Endothelial cell (in vitro differentiated cells): ENCODE measurements around the gene RAB17. TPM values are rescaled to one million over a fixed set of nuclear protein-coding genes. Genes with fewer than 3 reads are reported as not detected.

ENCODE experiments used
- DNase-seq: peaks from one replicate; pipeline ENCODE4 v3.0.0; 2021; ENCODE audit warnings: low spot score
- H3K27ac Mint-ChIP-seq: one replicate; pipeline ENCODE4 v1.8.0; 2021; ENCODE audit warnings: mixed read lengths, inconsistent platforms; ENCODE audit not compliant: unreplicated experiment
- H3K27me3 Mint-ChIP-seq: one replicate; pipeline ENCODE4 v1.8.0; 2021; ENCODE audit warnings: mild to moderate bottlenecking, moderate library complexity, mixed read lengths, inconsistent platforms; ENCODE audit not compliant: unreplicated experiment
- H3K36me3 Mint-ChIP-seq: one replicate; pipeline ENCODE4 v1.8.0; 2021; ENCODE audit warnings: mild to moderate bottlenecking, low read depth, mixed read lengths, inconsistent platforms; ENCODE audit not compliant: unreplicated experiment
- H3K4me1 Mint-ChIP-seq: one replicate; pipeline ENCODE4 v1.8.0; 2021; ENCODE audit warnings: mild to moderate bottlenecking, mixed read lengths, inconsistent platforms; ENCODE audit not compliant: unreplicated experiment
- H3K4me3 Mint-ChIP-seq: one replicate; pipeline ENCODE4 v1.8.0; 2021; ENCODE audit warnings: mild to moderate bottlenecking, mixed read lengths, inconsistent platforms; ENCODE audit not compliant: unreplicated experiment
- H3K9me3 Mint-ChIP-seq: one replicate; pipeline ENCODE4 v1.8.0; 2021; ENCODE audit warnings: mixed read lengths, inconsistent platforms; ENCODE audit not compliant: unreplicated experiment
- total RNA-seq: library from RNA; stranded (reverse); fragmentation: NEBNext Ultra II Directional; extraction: Animal tissue kit (Norgen Biotek cat#: 25700); gene quantifications from one replicate; pipeline ENCODE4 v1.2.1, GENCODE V29; 2021; ENCODE audit not compliant: unreplicated experiment
- TF ChIP-seq, protein P1 (sequence below): fragments of 200-600 bp; sonication (generic); IDR thresholded peaks from one replicate; pipeline ENCODE4 v1.5.0; 2021; ENCODE audit warnings: antibody characterized with exemption; ENCODE audit not compliant: unreplicated experiment

The RAB17 gene
- total RNA-seq, 1 donor from 2014 or later = 1.5 TPM

DNA sequence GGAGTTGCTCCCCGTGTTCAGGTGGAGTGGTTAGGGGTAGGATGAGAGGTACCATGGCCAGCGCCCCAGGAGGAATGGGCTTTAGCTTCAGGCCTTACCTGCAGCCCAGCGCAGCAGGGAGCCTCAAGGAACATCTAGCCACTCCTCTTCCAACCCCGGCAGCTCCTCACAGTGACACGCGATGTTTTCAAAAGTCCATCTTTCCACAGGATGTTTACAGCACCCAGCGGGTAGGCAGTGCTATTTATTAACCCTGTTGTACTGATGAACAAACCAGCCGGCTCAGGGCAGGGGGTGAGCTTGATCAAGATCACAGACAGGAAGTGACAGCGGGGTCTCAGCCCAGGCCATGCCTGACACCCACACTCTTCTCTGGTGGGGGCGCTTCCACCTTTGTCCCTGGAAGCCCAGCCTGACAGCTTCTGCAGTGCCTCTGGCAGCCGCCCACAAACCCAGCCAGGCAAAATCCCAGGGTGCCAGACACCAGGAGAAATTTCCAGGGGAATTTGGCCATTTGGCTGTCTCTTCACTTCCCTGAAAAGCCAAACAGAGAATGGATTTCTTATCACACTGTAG lies 42.6 kb downstream of the RAB17 start:
- Mint-ChIP-seq H3K9me3 (no peaks in the 10 kb centered on the region), H3K27me3 (peaks cover 2% of the 10 kb centered on the region), H3K4me3 (no peak overlapping the region), H3K36me3 (no peaks in the 10 kb centered on the region), H3K4me1 (peaks cover 3% of the 10 kb centered on the region), H3K27ac (no peak overlapping the region)
- TF ChIP-seq, protein P1, sequence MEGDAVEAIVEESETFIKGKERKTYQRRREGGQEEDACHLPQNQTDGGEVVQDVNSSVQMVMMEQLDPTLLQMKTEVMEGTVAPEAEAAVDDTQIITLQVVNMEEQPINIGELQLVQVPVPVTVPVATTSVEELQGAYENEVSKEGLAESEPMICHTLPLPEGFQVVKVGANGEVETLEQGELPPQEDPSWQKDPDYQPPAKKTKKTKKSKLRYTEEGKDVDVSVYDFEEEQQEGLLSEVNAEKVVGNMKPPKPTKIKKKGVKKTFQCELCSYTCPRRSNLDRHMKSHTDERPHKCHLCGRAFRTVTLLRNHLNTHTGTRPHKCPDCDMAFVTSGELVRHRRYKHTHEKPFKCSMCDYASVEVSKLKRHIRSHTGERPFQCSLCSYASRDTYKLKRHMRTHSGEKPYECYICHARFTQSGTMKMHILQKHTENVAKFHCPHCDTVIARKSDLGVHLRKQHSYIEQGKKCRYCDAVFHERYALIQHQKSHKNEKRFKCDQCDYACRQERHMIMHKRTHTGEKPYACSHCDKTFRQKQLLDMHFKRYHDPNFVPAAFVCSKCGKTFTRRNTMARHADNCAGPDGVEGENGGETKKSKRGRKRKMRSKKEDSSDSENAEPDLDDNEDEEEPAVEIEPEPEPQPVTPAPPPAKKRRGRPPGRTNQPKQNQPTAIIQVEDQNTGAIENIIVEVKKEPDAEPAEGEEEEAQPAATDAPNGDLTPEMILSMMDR = no peak
- no peak for DNase-seq

DNA sequence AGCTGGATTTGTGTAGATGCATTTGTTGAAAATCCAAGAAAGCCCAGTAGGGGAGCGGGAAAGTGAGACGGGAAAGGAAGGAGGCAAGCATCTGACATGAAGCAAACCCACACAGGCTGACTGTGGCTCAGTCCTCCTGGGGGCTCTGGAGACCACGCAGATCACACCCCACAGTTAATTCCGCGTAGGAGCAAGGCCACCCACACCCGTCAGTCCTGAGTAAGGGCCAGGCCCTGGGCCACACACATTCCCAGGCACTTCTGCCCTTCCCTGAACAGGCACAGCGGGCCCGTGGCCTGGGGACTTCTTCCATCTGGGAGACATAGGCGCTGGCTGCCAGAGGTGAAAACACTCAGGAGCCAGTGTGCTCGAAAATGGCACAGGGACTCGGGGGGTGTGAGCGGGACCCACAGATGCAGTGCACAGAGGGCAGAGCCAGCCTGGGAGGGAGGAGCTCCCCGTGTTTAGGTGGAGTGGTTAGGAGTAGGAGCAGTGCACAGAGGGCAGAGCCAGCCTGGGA lies 43.6 kb downstream of the RAB17 start:
- Mint-ChIP-seq H3K36me3 (no peaks in the 10 kb centered on the region), H3K4me1 (peaks cover 3% of the 10 kb centered on the region), H3K9me3 (no peaks in the 10 kb centered on the region), H3K27ac (peak overlapping the region; percentile 53), H3K27me3 (peaks cover 2% of the 10 kb centered on the region), H3K4me3 (no peak overlapping the region)
- TF ChIP-seq, protein P1 = no peak
- DNase-seq = no peak

DNA sequence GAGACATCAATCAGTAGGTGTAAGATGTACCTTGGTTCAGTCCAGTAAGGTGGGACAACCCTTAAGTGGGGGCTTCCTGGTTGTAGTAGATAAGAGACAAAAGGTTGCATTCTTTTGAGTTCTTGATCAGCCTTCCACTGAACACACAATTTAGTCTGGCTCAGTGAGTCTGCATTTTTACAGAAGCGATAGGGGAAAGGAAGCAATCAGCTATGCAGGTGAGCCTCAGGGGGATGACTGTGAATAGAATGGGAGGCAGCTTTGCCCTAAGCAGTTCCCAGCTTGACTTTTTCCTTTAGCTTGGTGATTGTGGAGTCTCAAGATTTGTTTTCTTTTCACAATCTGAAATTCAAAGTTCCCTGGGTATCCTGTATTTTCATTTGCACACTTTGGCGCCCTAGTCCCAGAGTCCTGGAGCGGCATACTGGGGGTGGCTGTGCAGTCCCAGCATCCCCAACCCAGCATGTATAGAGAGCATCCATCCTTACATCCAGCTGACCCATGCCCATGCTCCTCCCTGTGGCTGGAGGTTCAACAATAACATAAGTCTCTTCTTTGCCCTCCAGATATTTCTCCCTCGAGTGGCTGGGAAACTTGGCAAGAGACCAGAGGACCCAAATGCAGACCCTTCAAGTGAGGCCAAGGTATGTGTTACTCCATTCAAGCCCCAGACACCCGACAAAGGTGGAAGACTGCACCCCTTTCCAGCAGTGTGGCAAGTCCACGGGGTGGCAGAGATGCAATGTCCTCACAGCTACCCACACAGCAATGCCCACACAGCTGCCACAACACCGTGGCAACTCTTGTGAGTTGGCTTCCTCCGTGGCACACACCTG lies 44.3 kb downstream of the RAB17 start:
- TF ChIP-seq, protein P1 = no peak
- no peak for DNase-seq
- Mint-ChIP-seq H3K9me3 (no peaks in the 10 kb centered on the region), H3K27ac (no peak overlapping the region), H3K4me1 (peaks cover 3% of the 10 kb centered on the region), H3K27me3 (peaks cover 5% of the 10 kb centered on the region), H3K4me3 (no peak overlapping the region), H3K36me3 (no peaks in the 10 kb centered on the region)

DNA sequence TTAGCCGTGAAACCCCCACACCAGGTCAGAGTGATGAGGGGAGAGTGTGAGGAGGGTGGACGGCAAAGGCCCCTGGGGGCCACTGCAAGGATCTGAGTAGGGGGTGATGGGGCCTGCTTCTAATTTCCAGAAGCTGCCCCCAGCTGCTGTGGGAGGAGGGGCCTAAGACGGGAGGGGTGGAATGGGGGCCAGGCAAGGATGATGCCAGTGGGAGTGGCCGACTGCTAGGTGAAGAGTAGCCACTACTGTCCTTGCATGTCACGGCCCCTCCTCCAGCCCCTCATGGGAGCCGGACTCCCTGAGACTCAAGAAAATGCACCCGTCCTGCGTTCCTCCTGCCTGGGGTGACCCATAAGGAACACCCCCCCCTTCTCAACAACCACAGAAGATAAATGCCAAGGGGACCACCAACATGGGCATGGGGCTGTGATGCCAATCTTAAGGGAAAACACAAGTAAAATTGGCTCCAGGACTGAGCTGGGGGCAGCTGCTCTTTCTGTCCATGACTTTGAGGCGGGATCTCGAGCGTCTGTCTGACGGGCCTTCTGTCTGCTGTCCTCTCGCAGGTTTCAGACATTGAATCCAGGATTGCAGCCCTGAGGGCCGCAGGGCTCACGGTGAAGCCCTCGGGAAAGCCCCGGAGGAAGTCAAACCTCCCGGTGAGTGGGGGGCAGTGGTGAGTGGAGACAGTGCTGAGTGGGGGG lies 48.4 kb downstream of the RAB17 start:
- Mint-ChIP-seq H3K4me3 (no peak overlapping the region), H3K27ac (no peak overlapping the region), H3K27me3 (peaks cover 6% of the 10 kb centered on the region), H3K9me3 (no peaks in the 10 kb centered on the region), H3K36me3 (no peaks in the 10 kb centered on the region), H3K4me1 (peaks cover 3% of the 10 kb centered on the region)
- DNase-seq = no peak
- TF ChIP-seq, protein P1 = no peak
